Superior temporal gyrus (tissue), 1 donor: Measurements from ENCODE around the gene CDC23.
"Not testable (repeated sequence)": the region's sequence is repeated elsewhere in the genome, so short reads cannot be mapped to it uniquely, and the experiment has no call there.

Source experiments
- DNase-seq: peaks from one replicate; pipeline ENCODE4 v3.0.0-alpha.2; 2016; ENCODE audit errors: extremely low spot score

CDC23 gene

GRCh38 chr5:138212828-138213160 lies 329 bp downstream of the CDC23 start:
- DNase-seq = no peak

DNA sequence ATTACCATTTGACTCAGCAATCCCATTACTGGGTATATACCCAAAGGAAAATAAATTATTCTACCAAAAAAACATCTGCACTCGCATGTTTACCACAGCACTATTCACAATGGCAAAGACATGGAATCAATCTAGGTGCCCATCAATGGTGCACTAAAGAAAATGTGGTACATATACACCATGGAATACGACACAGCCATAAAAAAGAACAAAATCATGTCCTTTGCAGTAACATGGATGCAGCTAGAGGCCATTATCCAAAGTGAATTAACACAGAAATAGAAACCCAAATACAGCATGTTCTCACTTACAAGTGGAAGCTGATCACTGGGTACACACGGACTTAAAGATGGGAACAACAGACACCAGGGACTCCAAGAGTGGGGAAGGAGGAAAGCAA lies 2.1 kb downstream of the CDC23 start:
- DNase-seq = no peak

- not testable (repeated sequence) for DNase-seq
Observed at GRCh38 chr5:138193859-138194258, 19.3 kb downstream of the CDC23 start.

DNA sequence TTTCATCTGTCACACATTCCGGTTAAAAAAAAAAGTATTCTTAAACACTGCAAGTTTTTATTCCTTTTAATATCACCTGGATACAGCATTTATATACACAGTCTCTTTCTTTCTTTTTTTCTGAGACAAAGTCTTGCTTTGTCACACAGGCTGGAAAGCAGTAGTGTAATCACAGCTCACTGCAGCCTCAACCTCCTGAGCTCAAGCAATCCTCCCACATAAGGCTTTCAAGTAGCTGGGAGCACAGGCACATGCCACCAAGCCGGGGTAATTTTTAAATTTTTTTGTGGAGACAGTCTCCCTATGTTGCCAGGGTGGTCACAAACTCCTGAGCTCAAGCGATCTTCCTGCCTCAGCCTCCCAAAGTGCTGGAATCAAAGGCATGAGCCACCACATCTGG lies 20.3 kb downstream of the CDC23 start:
- no peak for DNase-seq

GRCh38 chr5:138188626-138189025 lies 24.5 kb downstream of the CDC23 start:
- no peak for DNase-seq

DNA sequence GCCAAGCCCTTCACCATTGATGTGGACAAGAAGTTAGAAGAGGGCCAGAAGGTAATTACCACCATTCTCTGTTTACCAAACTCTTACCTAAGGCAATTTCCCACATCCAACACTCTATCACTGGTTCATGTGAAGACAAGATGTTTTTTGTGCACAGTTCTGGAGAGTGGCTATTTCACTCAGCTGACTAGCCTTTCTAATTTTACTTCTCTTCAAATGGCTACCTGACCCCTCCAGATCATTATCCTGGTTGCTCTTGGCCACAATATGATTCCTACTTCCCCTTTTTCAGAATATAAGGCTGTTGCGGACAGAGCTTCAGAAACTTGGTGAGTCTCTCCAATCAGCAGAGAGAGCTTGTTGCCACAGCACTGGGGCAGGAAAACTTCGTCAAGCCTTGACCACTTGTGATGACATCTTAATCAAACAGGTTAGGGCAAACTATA lies 27.1 kb downstream of the CDC23 start:
- DNase-seq = no peak

GRCh38 chr5:138182808-138183207 lies 30.3 kb downstream of the CDC23 start:
- no peak for DNase-seq

DNA sequence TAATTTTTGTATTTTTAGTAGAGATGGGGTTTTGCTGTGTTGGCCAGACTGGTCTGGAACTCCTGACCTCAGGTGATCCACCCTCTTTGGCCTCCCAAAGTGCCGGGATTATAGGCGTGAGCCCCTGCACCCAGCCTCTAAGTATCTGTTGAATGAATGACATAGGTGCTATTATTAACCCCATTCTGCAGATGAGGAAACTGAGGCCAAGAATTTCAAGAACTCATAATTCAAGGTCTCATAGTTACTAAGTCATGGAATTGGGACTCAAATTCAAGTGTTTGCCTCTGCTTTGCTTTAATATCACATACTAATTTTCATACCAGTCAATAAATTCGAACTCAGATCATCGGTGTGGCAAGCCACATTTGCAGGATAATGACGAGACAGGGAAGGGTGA lies 32.3 kb downstream of the CDC23 start:
- no peak for DNase-seq

GRCh38 chr5:138180183-138180782 lies 32.8 kb downstream of the CDC23 start:
- peak; percentile 48 for DNase-seq

DNA sequence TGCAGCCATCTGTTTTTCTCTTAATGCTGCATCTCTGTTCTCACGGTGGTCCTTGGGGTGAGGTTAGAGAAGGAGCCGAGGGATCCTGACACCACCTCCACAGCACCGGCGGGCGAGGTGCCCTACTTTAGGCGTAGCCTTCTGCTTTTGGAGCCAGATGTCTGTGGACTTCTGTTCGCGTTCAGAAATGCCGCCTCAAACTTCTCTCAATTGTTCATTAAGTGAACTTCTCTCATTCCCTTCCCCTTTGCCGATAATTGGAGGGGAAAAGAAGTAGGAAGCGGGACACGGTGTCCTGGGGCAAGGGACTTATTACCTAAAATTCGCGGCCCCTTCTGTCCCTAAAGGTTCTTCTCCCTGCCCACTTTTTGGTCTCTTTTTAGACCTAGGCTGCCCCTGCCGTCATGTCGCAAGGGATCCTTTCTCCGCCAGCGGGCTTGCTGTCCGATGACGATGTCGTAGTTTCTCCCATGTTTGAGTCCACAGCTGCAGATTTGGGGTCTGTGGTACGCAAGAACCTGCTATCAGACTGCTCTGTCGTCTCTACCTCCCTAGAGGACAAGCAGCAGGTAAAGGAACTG lies 33.8 kb downstream of the CDC23 start:
- DNase-seq = no peak

- peak; percentile 99 for DNase-seq
Observed at GRCh38 chr5:138178516-138179276, 34.4 kb downstream of the CDC23 start, which contains the start of the genes BRD8 and KIF20A. TSS of gene BRD8 (minus strand) at chr5:138178630. CDS start at chr5:138178614, 16 bp downstream. TSS of gene KIF20A (plus strand) at chr5:138179112. CDS start at chr5:138179681, 569 bp downstream.

GRCh38 chr5:138177941-138178515 lies 35.1 kb downstream of the CDC23 start:
- peak; percentile 73 for DNase-seq

GRCh38 chr5:138170299-138170698 lies 42.8 kb downstream of the CDC23 start:
- DNase-seq = no peak

DNA sequence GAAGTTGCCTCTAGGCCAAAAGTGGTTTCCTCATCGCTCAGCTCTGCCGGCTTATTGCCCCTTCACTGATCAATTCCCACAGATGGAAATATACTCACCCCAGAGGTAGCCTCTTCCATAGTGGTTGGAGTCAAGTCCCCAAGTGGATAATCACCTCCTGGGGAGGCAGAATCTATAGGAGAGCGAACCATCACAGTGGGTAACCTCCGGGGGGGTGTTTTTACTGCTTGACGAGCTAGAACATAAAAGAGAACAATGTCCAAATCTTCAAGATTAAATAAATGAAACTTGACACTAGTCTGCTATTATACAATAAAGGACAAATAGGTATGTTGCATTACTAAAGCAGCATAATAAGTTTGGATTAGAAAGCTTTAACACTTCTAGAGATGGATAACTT lies 44.0 kb downstream of the CDC23 start:
- DNase-seq = no peak

DNA sequence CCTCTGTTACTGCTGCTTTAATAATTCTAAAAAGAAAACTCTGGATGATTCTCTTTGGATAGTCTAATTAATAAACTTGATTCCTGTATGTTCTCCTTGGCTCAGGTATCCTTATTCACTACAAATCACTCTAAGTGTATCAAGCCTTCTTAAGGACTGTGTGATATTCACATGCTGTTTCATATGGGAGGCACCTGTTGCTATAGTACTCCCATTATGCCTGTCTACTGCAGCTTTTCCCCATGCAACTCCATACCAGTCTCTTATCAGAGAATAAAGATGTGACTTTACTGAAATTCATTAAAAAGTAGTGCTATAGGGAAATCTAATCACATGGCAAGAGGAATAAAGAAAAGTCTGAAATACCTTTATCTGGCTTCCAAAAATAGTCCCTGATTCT lies 49.4 kb downstream of the CDC23 start:
- DNase-seq = no peak

GRCh38 chr5:138160706-138161105 lies 52.4 kb downstream of the CDC23 start:
- DNase-seq = no peak

GRCh38 chr5:138159666-138160065 lies 53.5 kb downstream of the CDC23 start:
- peak; percentile 76 for DNase-seq

DNA sequence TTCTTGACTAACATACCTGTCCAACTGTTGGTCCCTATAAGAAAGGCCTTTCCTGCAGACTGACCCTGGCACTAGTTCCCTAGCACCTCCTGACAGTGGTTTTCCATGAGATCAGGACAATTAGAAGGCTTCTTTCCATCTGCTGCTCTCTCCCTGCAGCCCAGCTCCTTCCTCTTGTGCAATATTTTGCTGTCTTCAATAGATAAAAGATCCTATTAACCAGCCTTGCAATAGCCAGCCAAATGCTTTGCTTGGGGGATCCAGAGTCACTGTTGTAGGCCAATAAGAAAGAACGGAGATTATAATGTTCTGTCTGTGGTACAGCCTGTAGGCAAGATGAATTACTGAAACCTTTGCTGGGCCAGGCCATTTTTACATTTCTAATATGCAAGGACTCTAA lies 55.5 kb downstream of the CDC23 start:
- no peak for DNase-seq

DNA sequence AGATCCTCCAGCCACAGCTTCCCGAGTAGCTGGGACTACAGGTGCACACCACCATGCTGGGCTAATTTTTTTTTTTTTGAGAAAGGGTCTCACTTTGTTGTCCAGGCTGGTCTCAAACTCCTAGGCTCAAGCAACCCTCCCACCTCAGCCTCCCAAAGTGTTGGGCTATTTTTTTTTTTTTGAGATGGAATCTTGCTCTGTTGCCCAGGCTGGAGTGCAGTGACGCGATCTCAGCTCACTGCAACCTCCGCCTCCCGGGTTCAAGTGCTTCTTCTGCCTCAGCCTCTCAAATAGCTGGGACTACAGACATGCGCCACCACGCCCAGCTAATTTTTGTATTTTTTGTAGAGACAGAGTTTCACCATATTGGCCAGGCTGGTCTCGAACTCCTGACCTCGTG lies 57.1 kb downstream of the CDC23 start:
- not testable (repeated sequence) for DNase-seq

GRCh38 chr5:138149530-138149929 lies 63.6 kb downstream of the CDC23 start:
- DNase-seq = no peak

- no peak for DNase-seq
Observed at GRCh38 chr5:138148811-138149210, 64.3 kb downstream of the CDC23 start.

GRCh38 chr5:138143578-138143977 lies 69.5 kb downstream of the CDC23 start:
- DNase-seq = not testable (repeated sequence)

DNA sequence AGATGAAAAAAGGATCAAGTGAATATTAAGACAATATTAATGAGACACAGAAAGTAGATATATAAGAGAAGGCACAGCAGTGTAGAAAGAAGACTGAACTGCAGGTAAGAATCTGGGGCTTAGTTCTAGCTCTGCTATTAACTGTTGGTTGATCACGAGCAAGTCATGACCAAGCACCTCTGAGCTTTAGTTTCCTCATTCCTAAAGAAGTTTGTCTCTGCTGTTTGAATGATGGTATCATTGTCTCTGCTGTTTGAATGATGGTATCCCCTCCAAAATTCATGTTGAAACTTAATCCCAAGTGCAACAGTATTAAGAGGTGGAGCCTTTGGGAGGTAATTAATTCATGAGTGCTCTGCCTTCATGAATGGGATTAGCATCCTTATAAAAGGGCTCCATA lies 71.4 kb downstream of the CDC23 start:
- no peak for DNase-seq
